ENCODE measurements around the gene MRPL16.
"Not testable (repeated sequence)": the region's sequence is repeated elsewhere in the genome, so short reads cannot be mapped to it uniquely, and the experiment has no call there.

MRPL16 gene

GRCh38 chr11:59810189-59810910, at the start of gene MRPL16:
TSS of gene MRPL16 (minus strand) at chr11:59810778. CDS start at chr11:59810658, 120 bp downstream.
- TF ChIP-seq POLR2A (IDR thresholded peaks at IDR 0.05; ENCODE audit: low read length) (peak; percentile 79), GATA1 (IDR thresholded peaks at IDR 0.05; ENCODE audit: low read depth, low read length) (no peak)

GRCh38 chr11:59859673-59860072, 49.1 kb upstream of the MRPL16 start:
- no peak for DNase-seq
- no peak for TF ChIP-seq POLR2A (IDR thresholded peaks at IDR 0.05; ENCODE audit: low read length)

More at GRCh38 chr11:59810189-59810910, at the start of gene MRPL16:
- DNase-seq = peak; percentile 95 to 96

- TF ChIP-seq GATA1 (IDR thresholded peaks at IDR 0.05; ENCODE audit: low read depth, low read length) (no peak), POLR2A (IDR thresholded peaks at IDR 0.05; ENCODE audit: low read length) (no peak)
- DNase-seq = peak; percentile 33 to 61
Observed at GRCh38 chr11:59857439-59858434, 47.2 kb upstream of the MRPL16 start.

- no peak for DNase-seq
- no peak for TF ChIP-seq POLR2A (IDR thresholded peaks at IDR 0.05; ENCODE audit: low read length)
- no peak for TF ChIP-seq GATA1 (IDR thresholded peaks at IDR 0.05; ENCODE audit: low read depth, low read length)
Observed at GRCh38 chr11:59854871-59855270, 44.3 kb upstream of the MRPL16 start.

GRCh38 chr11:59851416-59851815, 40.8 kb upstream of the MRPL16 start:
- DNase-seq = not testable (repeated sequence)

- not testable (repeated sequence) for DNase-seq
Observed at GRCh38 chr11:59849551-59849950, 39.0 kb upstream of the MRPL16 start.

- no peak for DNase-seq
- TF ChIP-seq GATA1 (IDR thresholded peaks at IDR 0.05; ENCODE audit: low read depth, low read length) = no peak
- no peak for TF ChIP-seq POLR2A (IDR thresholded peaks at IDR 0.05; ENCODE audit: low read length)
Observed at GRCh38 chr11:59849129-59849528, 38.6 kb upstream of the MRPL16 start.

- DNase-seq = peak in 1 of 2 experiments; percentile 40
Observed at GRCh38 chr11:59848439-59848838, 37.9 kb upstream of the MRPL16 start.

GRCh38 chr11:59847626-59848025, 37.0 kb upstream of the MRPL16 start:
- TF ChIP-seq GATA1 (IDR thresholded peaks at IDR 0.05; ENCODE audit: low read depth, low read length) (no peak), POLR2A (IDR thresholded peaks at IDR 0.05; ENCODE audit: low read length) (no peak)
- no peak for DNase-seq

GRCh38 chr11:59846556-59846955, 36.0 kb upstream of the MRPL16 start:
- TF ChIP-seq GATA1 (IDR thresholded peaks at IDR 0.05; ENCODE audit: low read depth, low read length) = no peak
- TF ChIP-seq POLR2A (IDR thresholded peaks at IDR 0.05; ENCODE audit: low read length) = no peak

GRCh38 chr11:59845399-59845798, 34.8 kb upstream of the MRPL16 start, which contains the start of gene CBLIF:
TSS of gene CBLIF (minus strand) at chr11:59845499. CDS start at chr11:59845453, 46 bp downstream.
- no peak for DNase-seq
- TF ChIP-seq POLR2A (IDR thresholded peaks at IDR 0.05; ENCODE audit: low read length) (no peak), GATA1 (IDR thresholded peaks at IDR 0.05; ENCODE audit: low read depth, low read length) (no peak)

More at GRCh38 chr11:59846556-59846955, 36.0 kb upstream of the MRPL16 start:
- DNase-seq = no peak

- TF ChIP-seq POLR2A (IDR thresholded peaks at IDR 0.05; ENCODE audit: low read length) (no peak), GATA1 (IDR thresholded peaks at IDR 0.05; ENCODE audit: low read depth, low read length) (no peak)
- no peak for DNase-seq
Observed at GRCh38 chr11:59842316-59842715, 31.7 kb upstream of the MRPL16 start.

GRCh38 chr11:59841514-59841913, 30.9 kb upstream of the MRPL16 start:
- DNase-seq = no peak
- no peak for TF ChIP-seq POLR2A (IDR thresholded peaks at IDR 0.05; ENCODE audit: low read length)
- no peak for TF ChIP-seq GATA1 (IDR thresholded peaks at IDR 0.05; ENCODE audit: low read depth, low read length)

- TF ChIP-seq GATA1 (IDR thresholded peaks at IDR 0.05; ENCODE audit: low read depth, low read length) = no peak
- TF ChIP-seq POLR2A (IDR thresholded peaks at IDR 0.05; ENCODE audit: low read length) = no peak
- no peak for DNase-seq
Observed at GRCh38 chr11:59839615-59840014, 29.0 kb upstream of the MRPL16 start.

- TF ChIP-seq GATA1 (IDR thresholded peaks at IDR 0.05; ENCODE audit: low read depth, low read length) = no peak
- TF ChIP-seq POLR2A (IDR thresholded peaks at IDR 0.05; ENCODE audit: low read length) = no peak
- no peak for DNase-seq
Observed at GRCh38 chr11:59833602-59834001, 23.0 kb upstream of the MRPL16 start.

Data from erythroblast (primary cell).